ENCODE measurements around the gene SPTBN5.

Gene SPTBN5

DNA sequence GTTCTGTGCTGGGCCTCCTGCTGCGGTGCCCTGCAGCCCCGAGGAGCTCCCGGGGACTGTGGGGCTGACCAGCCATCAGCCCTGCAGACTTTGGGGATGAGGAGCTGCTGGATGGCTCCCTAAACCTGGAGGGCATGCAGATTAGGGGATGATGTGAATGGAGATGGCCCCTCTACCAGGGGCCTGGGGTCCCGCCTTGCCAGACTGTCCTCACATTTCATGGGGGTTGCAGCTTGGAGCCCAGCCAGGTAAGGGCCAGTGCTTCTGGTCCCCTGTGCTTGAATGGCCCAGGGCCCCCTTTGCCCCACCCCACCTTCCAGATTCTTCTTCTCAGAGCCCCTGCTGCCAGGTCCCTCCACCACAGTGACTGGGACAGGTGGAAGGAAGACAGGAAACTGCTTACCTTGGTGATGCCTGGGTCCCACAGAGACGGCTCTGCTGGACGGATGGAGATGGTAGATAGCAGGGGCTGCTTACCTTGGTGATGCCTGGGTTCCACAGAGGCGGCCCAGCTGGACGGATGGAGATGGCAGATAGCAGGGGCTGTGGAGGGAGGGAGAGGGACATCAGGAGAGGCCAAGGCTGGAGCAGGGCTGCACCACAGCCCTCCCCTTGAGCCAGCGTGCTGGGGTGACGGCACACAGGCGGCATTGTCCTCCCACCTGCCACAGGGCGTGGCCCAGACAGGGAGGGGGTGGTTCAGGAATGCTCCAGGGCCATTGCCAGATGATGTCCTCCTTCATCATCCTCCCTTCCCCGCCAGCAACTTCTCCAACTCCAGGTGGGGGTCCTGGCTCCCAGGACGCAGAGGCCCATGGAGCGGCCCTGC, at the start of gene SPTBN5:
Gene SPTBN5 (minus strand): TSS at position 632 of the 829 bp plus-strand sequence. CDS start 556 bp downstream, at position 76.
- in situ Hi-C loops (cut with MboI; ENCODE audit: low sequenced_read_pairs): no loop called here

DNA sequence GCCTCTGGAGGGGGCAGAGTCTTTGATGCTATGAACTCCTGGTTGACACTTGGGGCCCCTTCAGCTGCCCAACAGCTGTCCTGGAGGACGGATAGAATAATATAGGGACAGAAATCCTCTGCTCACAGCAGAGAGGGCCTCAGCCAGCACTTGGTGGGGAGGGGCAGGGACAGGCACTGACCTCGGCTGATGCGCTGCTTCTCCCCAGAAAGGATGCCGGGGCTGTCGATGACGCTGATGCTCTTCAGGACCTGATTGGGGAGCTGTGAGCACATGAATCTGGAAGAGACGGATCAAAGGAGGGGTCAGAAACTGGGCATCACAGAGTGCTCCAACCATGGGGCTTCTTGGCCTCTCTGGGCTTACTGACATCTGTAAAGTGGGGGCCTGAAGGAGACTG, 49.0 kb upstream of the SPTBN5 start:
- in situ Hi-C loops (cut with MboI; ENCODE audit: low sequenced_read_pairs): no loop called here

DNA sequence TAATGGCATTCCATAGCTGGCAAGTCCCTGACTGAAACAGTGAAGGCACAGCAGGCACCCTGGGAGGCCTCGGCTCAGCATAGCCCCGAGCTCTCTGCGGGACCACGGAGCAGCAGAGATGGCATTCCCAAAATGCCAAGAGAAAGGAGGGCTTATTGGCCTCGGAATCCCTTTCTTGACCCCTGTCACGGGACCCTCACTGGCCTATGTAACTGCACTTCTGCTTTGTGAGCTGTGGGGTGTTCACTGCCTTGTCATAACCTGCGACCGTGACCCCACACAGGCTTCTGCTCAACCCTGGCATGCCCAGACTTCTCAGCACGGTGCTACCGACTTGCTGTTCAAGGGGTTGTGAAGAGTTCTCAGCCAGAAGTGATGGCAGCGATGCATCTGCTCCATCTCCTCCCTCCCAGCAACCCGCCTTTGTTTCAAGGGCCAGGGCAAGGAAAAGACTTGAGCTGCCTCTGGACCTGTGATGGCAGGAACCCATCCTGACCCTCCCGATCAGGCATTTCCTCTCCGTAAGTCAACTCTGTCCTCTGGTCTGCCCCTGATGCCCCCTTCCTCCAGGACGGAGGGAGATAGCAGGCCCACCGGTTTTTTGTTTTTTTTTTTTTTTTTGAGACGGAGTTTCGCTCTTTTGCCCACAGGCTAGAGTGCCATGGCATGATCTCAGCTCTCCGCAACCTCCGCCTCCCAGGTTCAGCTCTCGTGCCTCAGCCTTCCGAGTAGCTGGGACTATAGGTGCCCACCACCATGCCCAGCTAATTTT, 48.0 kb upstream of the SPTBN5 start:
- in situ Hi-C loops (cut with MboI; ENCODE audit: low sequenced_read_pairs): no loop called here

DNA sequence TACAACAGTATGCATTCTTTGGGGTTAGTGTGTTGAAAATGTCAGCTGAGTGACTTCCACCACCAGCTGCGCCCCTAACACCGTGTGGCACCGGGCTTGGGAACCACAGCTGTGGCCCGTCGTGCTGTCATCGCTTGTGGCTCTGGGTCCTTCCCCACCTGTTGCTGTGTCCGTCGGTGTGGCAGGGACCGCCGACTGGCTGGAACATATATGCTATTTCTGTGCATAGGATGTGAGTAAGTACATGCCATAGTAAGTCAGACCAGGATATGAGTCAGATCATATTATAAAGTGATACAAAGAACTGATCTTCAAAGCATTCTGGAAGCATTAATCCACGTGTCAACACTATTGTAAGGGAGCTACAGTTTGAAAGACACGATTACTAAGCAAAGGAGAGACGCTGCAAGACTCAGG, 46.6 kb upstream of the SPTBN5 start:
- in situ Hi-C loops (cut with MboI; ENCODE audit: low sequenced_read_pairs): no loop called here

DNA sequence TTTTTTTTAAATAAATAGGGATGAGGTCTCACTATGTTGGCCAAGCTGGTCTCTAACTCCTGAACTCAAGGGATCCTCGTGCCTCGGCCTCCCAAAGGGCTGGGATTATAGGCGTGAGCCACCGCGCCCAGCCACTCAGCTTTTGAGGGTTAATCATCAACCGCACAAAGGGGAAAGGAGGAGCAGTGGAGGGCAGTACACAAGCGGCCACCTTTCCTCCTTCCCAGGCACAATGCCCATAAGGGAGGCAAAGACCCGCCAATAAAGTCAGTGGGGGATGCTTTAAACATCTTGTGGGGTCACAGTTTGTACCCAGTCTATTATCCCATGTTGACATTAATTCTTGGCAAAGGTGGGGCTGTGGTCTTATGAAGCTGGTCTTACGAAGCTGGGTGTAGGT, 46.1 kb upstream of the SPTBN5 start:
- in situ Hi-C loops (cut with MboI; ENCODE audit: low sequenced_read_pairs): no loop called here

DNA sequence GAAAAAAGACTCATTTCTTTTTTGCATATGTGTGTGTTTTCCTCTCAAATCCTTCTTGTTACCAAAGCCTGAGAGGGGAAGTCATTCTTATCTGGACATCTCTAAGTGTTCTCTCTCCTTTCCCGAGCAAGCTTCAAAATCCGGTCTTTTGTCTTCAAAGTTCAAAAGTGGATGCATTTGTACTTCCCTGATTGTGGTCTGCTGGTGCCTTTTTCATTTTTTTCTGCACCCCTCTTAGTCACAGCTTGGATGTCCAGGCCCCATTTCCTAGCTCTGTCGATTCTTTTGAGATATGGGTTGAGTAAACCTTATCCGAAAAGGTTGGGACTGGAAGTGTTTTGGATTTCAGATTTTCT, 43.7 kb upstream of the SPTBN5 start:
- in situ Hi-C loops (cut with MboI; ENCODE audit: low sequenced_read_pairs): no loop called here

DNA sequence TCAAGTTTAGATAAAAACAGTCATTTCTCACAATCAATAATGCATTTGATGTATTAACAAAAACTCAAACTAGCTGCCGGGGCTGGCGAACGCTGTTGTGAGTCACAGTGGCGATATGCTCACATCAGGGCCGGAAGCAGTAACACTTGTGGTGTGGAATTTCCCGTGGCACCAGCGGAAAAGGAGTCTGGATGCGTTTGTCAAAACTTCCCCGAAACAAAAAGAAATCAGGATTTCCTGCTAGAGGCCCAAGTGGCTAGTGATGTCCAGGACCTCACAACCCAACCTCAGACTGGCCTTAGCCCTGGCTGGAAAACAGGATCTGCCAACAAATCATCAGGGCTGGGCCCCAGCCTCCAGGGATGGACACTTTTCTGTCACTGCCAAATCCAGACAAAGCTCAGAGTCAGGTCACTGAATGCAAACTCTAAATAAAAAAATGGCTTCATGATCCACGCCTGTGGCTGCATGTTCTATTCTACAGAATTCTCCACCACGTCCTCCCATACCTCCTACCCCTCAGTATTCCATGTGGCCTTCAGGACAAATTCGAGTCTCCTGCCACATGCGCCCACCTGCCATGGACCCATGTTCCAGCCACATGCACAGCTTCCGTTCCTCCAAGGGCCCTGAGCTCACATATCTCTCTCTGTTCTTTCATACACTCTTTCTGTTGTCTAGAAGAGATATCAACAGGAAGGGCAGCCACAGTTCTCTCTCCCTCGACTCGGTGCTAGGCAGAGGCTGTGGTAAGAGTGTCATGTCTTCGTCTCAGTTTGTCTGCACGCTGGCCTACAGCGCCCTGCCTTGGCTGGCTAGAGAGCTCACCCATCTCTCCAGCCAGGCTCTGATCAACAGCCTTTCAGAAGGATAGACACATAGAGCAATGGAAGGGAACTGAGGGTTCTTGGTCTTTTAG, 43.1 kb upstream of the SPTBN5 start:
- in situ Hi-C loops (cut with MboI; ENCODE audit: low sequenced_read_pairs): no loop called here

DNA sequence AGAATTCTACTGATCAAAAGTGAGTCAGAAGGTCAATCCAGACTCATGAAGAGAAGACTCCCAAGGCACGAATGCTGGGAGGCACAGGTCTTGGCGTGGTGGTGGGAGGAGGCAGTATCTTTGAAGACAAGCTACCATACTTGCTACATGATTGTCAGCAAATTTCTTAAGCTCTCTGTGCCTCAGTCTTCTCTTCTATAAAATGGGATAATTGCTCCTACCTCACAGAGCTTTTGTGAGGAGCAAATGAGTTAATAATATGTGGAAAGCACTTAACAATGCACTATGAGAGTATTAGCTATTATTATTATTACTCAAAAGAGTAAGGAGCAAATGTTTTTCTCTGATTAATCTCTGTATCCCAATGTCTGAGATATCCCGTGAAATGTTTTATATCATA, 42.3 kb upstream of the SPTBN5 start:
- in situ Hi-C loops (cut with MboI; ENCODE audit: low sequenced_read_pairs): no loop called here

DNA sequence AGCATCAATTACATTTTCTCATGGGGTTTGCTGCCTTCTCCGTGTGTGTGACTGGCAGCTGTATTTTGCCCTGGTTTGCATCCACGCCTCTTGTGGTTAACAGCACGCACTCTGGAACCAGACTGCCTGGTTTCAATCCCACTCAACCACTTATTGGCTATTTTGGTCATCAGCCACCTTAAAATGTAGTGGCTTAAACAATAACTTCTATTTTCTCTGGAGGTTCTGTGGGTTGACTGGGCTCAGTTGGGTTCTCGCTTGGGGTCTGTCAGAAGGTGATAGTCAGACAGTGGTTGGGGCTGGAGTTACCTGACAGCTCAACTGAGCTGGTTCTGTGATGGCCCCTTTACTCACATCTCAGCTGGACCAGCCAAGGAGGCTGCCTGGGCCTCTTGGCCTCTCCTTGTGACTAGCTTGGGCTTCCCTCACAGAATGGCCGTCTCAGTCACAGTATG, 41.7 kb upstream of the SPTBN5 start:
- in situ Hi-C loops (cut with MboI; ENCODE audit: low sequenced_read_pairs): no loop called here

DNA sequence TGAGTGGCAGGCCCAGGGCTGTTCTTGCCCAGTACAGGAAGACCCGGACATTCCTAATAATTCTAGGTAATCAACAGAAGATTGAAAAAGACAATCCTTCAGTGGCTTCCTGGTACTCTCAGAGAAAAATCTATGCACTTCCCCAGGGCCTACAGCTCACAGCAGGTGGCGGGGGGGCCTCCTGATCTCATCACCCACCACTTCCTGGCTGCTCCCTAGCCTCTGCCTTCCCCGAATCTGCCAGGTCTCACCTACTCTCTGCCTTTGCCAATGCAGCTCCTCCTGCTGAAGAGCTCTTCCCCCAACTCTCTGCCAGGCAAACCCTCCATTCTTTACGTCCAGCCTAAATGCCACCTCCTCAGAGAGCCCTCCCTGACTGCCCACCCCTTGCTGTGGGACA, 41.0 kb upstream of the SPTBN5 start:
- in situ Hi-C loops (cut with MboI; ENCODE audit: low sequenced_read_pairs): no loop called here

DNA sequence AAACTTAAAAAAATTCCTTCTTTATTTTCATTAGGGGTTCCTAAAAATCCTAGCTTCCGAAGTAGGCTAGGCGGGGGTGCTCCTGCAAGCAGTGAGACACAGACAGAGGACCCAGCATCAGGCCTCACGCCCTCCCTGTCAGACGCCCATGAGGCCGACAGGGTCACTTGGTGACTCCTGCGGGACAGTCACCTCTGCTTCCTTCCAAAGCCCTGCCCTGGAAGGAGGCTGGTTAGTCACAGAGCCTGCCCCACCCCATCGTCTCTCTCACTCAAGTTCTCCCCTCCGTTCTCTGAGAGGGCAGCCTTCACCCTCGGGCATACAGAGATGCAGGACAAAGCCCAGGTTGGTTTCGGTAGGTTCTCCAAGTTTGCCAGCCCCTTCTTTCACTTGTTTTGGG, 39.9 kb upstream of the SPTBN5 start:
- in situ Hi-C loops (cut with MboI; ENCODE audit: low sequenced_read_pairs): no loop called here

DNA sequence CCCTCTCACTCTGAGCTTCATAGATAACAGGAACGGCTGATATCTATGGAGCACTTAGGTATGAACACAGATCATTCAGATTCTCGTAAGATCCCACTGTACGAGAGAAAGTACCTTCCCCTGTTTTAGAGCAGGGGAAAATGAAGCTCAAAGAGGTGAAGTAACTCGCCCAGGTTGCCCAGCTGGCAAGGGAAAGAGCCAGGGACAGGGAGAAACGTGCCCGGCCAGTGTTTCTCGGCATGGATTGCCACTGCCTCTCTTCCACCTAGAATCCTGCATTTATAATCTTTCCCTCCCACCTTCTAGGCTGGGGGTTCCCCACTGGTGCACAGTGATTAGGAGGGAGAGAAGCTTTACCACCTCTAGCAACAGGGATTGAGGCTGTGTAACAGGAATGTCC, 39.5 kb upstream of the SPTBN5 start:
- in situ Hi-C loops (cut with MboI; ENCODE audit: low sequenced_read_pairs): no loop called here

DNA sequence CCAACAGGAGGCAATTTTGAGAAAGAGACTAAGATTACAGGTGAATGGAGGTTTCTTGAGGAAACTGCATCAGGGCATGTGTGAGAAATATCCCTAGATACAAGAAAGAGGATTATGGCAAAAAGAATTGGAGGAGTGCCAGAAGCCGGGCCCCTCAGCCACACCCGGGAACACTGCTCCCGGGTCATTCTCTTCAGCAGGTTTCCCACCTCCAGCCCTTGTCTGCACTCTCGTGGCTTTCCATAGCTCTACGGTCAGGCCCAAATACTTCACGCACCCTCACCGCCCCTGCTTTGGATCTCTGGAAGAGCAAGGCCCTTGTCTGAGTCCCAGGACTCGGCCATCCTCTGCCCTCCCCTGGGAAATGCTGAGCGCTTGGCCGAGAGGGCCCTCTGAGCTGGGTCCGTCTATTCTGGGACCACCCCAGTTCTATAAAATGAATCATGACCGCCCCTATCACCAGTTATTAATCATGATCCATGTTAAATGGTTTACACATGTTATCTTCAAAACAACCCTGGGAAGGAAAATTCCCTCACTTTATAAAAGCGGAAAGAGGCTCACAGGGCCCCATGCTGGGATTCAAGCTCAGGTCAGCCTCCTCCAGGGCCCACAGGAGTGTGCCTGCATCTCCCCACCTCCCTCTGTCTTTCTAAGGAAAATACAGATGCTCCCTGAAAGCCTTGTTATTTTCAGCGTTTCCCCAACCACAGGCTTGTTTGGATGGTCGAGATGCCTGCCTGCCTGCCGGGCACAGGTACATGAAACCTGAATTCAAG, 38.8 kb upstream of the SPTBN5 start:
- in situ Hi-C loops (cut with MboI; ENCODE audit: low sequenced_read_pairs): no loop called here

DNA sequence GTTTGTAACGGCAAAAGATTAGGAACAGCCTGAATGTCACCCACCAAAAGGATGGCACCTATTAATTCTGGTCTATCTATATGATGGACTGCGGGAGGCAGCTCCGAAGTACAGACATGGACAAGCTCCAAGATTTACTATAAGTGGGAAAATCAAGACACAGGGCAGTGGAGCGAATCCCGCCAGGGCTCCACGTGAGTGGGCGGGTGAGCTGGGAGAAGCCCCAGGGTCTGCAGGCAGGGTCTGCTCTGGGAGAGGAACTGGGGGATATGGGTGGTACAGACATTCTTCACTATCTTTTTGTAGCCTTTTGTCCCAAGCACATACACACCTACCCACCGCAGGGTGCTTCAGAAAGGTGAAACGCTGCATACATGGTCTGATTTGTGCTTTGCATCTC, 38.2 kb upstream of the SPTBN5 start:
- in situ Hi-C loops (cut with MboI; ENCODE audit: low sequenced_read_pairs): no loop called here

DNA sequence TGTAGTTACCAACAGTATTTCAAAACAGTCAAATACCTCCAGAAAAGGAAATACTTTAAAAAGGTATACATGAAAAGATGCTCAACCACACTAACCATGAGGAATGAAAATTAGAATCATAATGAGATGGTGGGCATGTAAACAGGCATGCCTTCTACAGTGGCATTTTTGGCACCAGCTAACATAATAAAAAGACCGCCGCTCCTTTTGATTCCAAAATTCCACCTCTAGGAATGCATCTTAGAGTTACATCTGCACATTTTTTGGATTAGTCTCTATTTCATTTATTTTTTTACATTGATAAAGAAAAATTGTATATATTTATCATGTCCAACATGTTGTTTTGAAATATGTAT, 37.0 kb upstream of the SPTBN5 start:
- in situ Hi-C loops (cut with MboI; ENCODE audit: low sequenced_read_pairs): no loop called here

DNA sequence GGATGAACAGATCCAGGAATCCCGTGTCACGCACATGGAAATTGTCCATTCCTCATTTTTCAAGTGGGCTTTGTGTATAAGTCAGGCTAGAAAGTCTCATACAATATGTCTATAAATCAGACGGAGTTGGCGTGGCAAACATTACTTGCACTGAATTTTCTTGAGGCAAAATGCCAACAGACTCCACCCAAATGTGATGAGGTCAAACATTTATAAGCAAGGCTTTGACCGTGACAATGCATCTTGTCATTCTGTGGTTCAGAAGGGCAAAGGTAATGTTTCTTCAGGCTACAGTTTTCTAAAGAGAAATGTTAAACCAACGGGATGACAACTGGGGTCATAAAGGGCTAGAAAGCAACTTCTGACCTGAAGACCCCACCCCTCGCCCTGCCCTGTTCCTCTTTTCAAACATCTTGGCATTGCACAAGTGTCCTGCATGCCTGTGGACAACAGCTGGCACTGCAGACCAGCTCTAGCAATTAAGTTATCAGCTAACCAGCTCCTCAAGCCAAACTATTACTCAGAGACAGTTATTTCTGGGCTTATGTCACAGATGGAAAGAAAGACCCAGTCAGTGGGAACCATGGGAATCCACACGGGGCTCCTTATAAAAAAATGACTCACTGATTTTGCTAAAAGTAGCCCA, 36.5 kb upstream of the SPTBN5 start:
- in situ Hi-C loops (cut with MboI; ENCODE audit: low sequenced_read_pairs): no loop called here

DNA sequence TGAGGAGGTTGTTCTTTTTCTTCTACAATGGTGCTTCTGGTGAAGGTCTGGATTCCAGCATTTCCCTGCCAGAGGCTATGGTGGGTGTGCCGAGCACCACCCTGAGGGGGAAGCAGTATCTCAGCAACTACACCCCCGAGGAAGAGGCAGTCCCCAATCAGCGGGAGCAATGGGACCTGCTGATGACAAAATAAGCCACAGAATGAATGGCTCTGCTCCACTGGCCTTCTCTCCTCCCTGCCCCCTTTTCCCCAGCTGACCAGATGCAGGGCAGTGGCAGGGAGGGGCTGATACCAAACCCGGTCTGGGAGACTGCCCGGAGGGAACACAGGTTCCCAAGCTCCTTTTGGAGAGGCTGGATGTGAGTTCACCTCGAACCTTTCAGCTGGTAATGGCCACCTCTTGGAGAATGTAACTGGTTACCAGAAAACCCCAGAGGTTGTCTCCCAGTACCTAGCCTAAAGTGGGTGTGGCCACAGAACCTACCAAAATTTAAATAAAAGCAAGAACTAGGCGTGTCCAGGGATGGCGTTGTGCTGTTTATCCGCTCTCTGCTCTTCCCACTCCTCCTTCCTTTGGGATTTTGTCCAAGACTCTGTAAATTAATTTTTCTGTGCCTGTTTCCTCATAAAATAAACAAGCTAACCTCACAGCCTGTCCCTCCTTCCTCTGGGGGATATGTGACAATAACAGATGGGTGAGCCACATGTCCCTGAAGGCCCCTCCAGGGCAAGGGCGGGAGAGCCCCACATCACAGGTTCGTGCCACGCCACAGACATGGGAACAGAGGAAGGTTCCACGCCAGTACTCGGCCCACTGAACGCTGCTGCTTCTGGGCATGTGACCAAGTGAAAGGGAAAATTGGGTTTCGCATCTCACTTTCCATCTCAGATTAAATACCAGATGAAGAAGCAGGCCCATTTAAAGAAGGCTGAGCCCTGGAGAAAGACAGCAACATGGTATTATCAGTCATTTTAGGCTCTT, 35.1 kb upstream of the SPTBN5 start:
- in situ Hi-C loops (cut with MboI; ENCODE audit: low sequenced_read_pairs): no loop called here

DNA sequence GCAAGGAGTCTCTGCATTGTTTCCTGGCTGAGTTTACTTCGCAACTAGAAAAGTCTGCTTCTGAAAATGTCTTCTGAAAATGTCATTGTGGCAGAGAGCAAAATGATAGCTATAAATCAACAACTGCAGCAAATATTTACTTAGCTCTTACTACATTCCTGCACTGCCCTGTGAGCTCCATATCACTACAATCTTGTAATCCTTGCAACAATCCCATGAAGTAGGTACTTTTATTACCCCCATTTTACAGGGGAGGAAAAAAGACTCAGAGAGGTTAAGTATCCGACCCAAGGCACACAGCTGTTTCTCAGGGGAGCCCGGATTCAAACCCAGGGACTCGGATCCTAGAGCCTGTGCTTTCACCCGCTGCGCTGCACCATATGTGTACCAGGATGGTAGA, 34.2 kb upstream of the SPTBN5 start:
- in situ Hi-C loops (cut with MboI; ENCODE audit: low sequenced_read_pairs): no loop called here

DNA sequence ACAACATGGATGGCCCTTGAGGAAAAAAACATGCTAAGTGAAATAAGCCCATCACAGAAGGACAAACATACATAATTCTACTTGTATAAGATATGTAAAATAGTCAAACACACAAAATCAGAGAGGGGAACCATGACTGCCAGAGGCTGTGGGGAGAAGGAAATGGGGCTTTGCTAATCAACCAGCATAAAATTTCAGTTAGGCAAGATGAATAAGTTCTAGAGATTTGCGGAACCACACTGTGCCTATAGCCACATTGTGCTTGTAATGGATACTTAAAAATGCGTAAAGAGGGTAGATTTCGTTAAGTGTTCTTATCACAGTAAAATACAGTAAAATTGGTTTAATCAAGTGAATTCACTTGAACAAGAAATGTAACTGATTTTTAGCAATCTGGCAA, 33.7 kb upstream of the SPTBN5 start:
- in situ Hi-C loops (cut with MboI; ENCODE audit: low sequenced_read_pairs): no loop called here
